HG02943 (cell line): ENCODE results near the gene GRHL1.
A peak's percentile ranks its signal among the peaks of the same experiment; 100 is the strongest.
"Not testable (repeated sequence)": the region's sequence is repeated elsewhere in the genome, so short reads cannot be mapped to it uniquely, and the experiment has no call there.

Source experiments
- ATAC-seq: cut with Tn5 transposase; IDR thresholded peaks from one replicate; pipeline ENCODE4 v1.9.1; 2021; ENCODE audit warnings: mild to moderate bottlenecking, low read depth, moderate library complexity; ENCODE audit not compliant: unreplicated experiment

GRHL1 gene

GRCh38 chr2:9951522-9952285, at the start of gene GRHL1:
GRHL1 (plus strand) TSS chr2:9951693; CDS start chr2:9951834, 141 bp downstream.
- ATAC-seq, result peak; percentile 90

- ATAC-seq, result no peak
These were observed 46.1 kb upstream of the GRHL1 start for GRCh38 chr2:9905413-9905812.

GRCh38 chr2:9907402-9907801, 44.1 kb upstream of the GRHL1 start:
- ATAC-seq, result no peak

GRCh38 chr2:9908639-9909038, 42.9 kb upstream of the GRHL1 start:
- ATAC-seq, result no peak

- ATAC-seq, result no peak
These were observed 42.4 kb upstream of the GRHL1 start for GRCh38 chr2:9909106-9909505.

- no peak for ATAC-seq
These were observed 40.8 kb upstream of the GRHL1 start for GRCh38 chr2:9910699-9911098.

- ATAC-seq, result no peak
These were observed 39.0 kb upstream of the GRHL1 start for GRCh38 chr2:9912468-9912867.

- peak; percentile 86 for ATAC-seq
These were observed 37.0 kb upstream of the GRHL1 start for GRCh38 chr2:9914384-9915065.

GRCh38 chr2:9918275-9918674, 33.2 kb upstream of the GRHL1 start:
- no peak for ATAC-seq

- ATAC-seq, result no peak
These were observed 32.0 kb upstream of the GRHL1 start for GRCh38 chr2:9919512-9919911.

GRCh38 chr2:9927020-9927419, 24.5 kb upstream of the GRHL1 start:
- ATAC-seq, result not testable (repeated sequence)

GRCh38 chr2:9937258-9937657, 14.2 kb upstream of the GRHL1 start:
- ATAC-seq, result no peak

- no peak for ATAC-seq
These were observed 13.5 kb upstream of the GRHL1 start for GRCh38 chr2:9937968-9938367.

- no peak for ATAC-seq
These were observed 11.7 kb upstream of the GRHL1 start for GRCh38 chr2:9939587-9940485.

GRCh38 chr2:9941196-9941995, 10.1 kb upstream of the GRHL1 start:
- no peak for ATAC-seq

- no peak for ATAC-seq
These were observed 9.5 kb upstream of the GRHL1 start for GRCh38 chr2:9941996-9942390.

- ATAC-seq, result no peak
These were observed 7.1 kb upstream of the GRHL1 start for GRCh38 chr2:9944330-9944758.

- no peak for ATAC-seq
These were observed 5.9 kb upstream of the GRHL1 start for GRCh38 chr2:9945596-9945995.

GRCh38 chr2:9946076-9946475, 5.4 kb upstream of the GRHL1 start:
- ATAC-seq, result no peak

GRCh38 chr2:9946818-9947217, 4.7 kb upstream of the GRHL1 start:
- no peak for ATAC-seq
